Panc1 (cell line): Measurements from ENCODE around the gene SLC29A1. TPM values are rescaled to one million over a fixed set of nuclear protein-coding genes. Genes with fewer than 3 reads are reported as not detected.

Experiments
- ATAC-seq: fragments of 200-7000 bp; cut with Tn5 transposase; 2 replicates; pipeline ENCODE4 v1.9.1; 2020; ENCODE audit warnings: mild to moderate bottlenecking, moderate library complexity
- BruUV-seq: library from RNA; stranded (reverse); fragments of 400-500 nt; replicated peaks from 2 replicates; lab custom pipeline; 2021; lab: Mats Ljungman, UMichigan
- CTCF ChIA-PET: fragments of 300-600 bp; sonication (Branson Sonifier 250); formaldehyde crosslinking; loops from one replicate; lab custom pipeline; 2022; ENCODE audit warnings: antibody characterized with exemption; lab: Charles Lee
- POLR2A ChIA-PET: fragments of 300-600 bp; sonication (Branson Sonifier 250); formaldehyde crosslinking; loops from one replicate; lab custom pipeline; 2022; ENCODE audit warnings: antibody characterized with exemption; lab: Charles Lee
- DNase-seq: peaks from one replicate; pipeline ENCODE4 v3.0.0-alpha.2; 2010; ENCODE audit warnings: low read depth, low spot score
- H3K27ac ChIP-seq: 2 replicates; pipeline ENCODE4 v1.5.1; 2011; ENCODE audit warnings: mild to moderate bottlenecking, low read length, inconsistent platforms
- H3K27me3 ChIP-seq: fragments of 200-500 bp; sonication (Bioruptor generic); 2 replicates; pipeline ENCODE4 v1.6.0; 2014; ENCODE audit warnings: low read length, inconsistent platforms; ENCODE audit not compliant: control insufficient read depth, insufficient read depth
- H3K36me3 ChIP-seq: fragments of 200-500 bp; sonication (Bioruptor generic); 2 replicates; pipeline ENCODE4 v1.5.1; 2014; ENCODE audit warnings: inconsistent platforms, mild to moderate bottlenecking, low read length, moderate library complexity; ENCODE audit not compliant: control insufficient read depth, insufficient read depth
- H3K4me1 ChIP-seq: 2 replicates; pipeline ENCODE4 v1.5.1; 2011; ENCODE audit warnings: inconsistent platforms, mild to moderate bottlenecking, low read length, moderate library complexity; ENCODE audit not compliant: control insufficient read depth, insufficient read depth
- H3K4me3 ChIP-seq, 2 experiments: 2 replicates each; pipeline ENCODE4 v1.5.1; 2011 to 2012; ENCODE audit warnings: low read depth in 2 of 2, low read length in 2 of 2, mild to moderate bottlenecking in 2 of 2, inconsistent platforms in 1 of 2, moderate library complexity in 1 of 2
- H3K9me3 ChIP-seq: fragments of 200-500 bp; sonication (Bioruptor generic); 2 replicates; pipeline ENCODE4 v1.5.1; 2014; ENCODE audit warnings: low read depth, mild to moderate bottlenecking, inconsistent platforms, low read length, moderate library complexity; ENCODE audit not compliant: control insufficient read depth, insufficient read depth
- POLR2AphosphoS5 ChIP-seq: IDR thresholded peaks from 2 replicates; pipeline ENCODE4 v1.6.1; 2012; ENCODE audit warnings: mild to moderate bottlenecking, low read depth, low read length, moderate library complexity
- SIN3A ChIP-seq: IDR thresholded peaks from 2 replicates; pipeline ENCODE4 v1.6.1; 2012; ENCODE audit warnings: low read depth, mild to moderate bottlenecking, low read length, moderate library complexity, borderline replicate concordance; ENCODE audit not compliant: insufficient read depth
- TCF7L2 ChIP-seq: IDR thresholded peaks from 2 replicates; pipeline ENCODE4 v1.6.1; 2011; ENCODE audit warnings: mild to moderate bottlenecking, low read depth, low read length, inconsistent platforms
- in situ Hi-C: cut with HindIII; loops from 2 replicates; pipeline ENCODE4 v1.10.0; 2016; ENCODE audit warnings: low sequenced_read_pairs, low pct_unique_long_range_greater_than_20kb
- intact Hi-C: fragments of 100-400 bp; cut with micrococcal nuclease; formaldehyde crosslinking; loops from one replicate; pipeline ENCODE4 v1.10.0; 2022; ENCODE audit not compliant: unreplicated experiment
- total RNA-seq: library from RNA; stranded (reverse); gene quantifications from one replicate; pipeline ENCODE4 v1.2.1, GENCODE V29; 2021; ENCODE audit not compliant: unreplicated experiment
- TF ChIP-seq, protein P1 (sequence below), 2 experiments: IDR thresholded peaks; 2 replicates each; pipeline ENCODE4 v1.6.1; 2011 to 2012; ENCODE audit warnings: low read depth in 2 of 2, control low read depth in 1 of 2, low read length in 1 of 2, mild to moderate bottlenecking in 1 of 2, moderate library complexity in 1 of 2; ENCODE audit not compliant: insufficient read depth in 1 of 2
- TF ChIP-seq, protein P2 (sequence below): fragments of 450-650 bp; IDR thresholded peaks from 2 replicates; pipeline ENCODE4 v1.5.1; 2017; ENCODE audit warnings: mild to moderate bottlenecking

Gene SLC29A1
- total RNA-seq, 1 experiment from 2014 or later: 263 TPM

DNA sequence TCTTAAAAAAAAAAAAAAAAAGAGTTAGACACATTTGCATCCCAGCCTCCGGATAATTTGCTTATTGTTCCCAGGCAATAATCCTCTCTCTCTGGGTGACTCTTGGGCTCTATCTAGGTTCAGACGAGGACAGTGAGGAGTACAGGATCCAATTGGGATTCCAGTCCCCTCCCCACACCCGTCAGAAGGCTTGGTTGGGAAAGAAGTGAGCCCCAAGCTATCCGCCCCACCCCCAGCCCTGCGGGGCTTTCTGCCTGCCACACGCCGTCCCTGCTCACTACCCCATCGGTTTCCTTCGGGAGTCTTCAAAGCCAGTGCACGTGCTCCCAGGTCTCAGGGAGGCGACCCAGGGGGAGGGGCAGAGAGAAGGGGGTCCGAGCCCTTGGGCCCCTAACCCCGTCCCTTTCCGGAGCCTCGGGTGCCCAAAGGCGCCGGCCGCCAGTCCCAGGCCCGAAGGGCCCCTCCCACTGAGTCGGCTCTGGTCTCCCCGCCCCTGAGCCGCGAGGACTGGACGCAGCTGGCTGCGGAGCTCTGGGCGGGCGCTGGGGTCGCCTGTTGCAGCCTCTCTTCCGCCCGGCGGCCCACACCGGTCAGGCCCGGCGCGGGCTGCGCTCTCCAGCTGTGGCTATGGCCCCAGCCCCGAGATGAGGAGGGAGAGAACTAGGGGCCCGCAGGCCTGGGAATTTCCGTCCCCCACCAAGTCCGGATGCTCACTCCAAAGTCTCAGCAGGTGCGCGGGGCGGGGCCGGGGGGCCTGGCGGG is 4.2 kb upstream of the SLC29A1 start:
- Histone ChIP-seq H3K4me3 (peak overlapping the region; percentile 57), H3K9me3 (no peaks in the 10 kb centered on the region), H3K27ac (peak overlapping the region; percentile 98), H3K4me1 (peaks cover 46% of the 10 kb centered on the region), H3K36me3 (no peaks in the 10 kb centered on the region), H3K27me3 (no peaks in the 10 kb centered on the region)
- BruUV-seq: no TSS peak
- in situ Hi-C loops: no loop called here
- no peak for DNase-seq
- intact Hi-C loops: no loop called here
- POLR2A ChIA-PET: interaction anchor here (0.6 to 1.3 kb wide), 3 partner anchors 28 to 1240 kb away, joined by 3 to 7 read pairs (median 4); partner anchors contain the start of gene TMEM151B
- peak; percentile 72 for ATAC-seq
- CTCF ChIA-PET: no interaction called here
- TF ChIP-seq, protein P1, sequence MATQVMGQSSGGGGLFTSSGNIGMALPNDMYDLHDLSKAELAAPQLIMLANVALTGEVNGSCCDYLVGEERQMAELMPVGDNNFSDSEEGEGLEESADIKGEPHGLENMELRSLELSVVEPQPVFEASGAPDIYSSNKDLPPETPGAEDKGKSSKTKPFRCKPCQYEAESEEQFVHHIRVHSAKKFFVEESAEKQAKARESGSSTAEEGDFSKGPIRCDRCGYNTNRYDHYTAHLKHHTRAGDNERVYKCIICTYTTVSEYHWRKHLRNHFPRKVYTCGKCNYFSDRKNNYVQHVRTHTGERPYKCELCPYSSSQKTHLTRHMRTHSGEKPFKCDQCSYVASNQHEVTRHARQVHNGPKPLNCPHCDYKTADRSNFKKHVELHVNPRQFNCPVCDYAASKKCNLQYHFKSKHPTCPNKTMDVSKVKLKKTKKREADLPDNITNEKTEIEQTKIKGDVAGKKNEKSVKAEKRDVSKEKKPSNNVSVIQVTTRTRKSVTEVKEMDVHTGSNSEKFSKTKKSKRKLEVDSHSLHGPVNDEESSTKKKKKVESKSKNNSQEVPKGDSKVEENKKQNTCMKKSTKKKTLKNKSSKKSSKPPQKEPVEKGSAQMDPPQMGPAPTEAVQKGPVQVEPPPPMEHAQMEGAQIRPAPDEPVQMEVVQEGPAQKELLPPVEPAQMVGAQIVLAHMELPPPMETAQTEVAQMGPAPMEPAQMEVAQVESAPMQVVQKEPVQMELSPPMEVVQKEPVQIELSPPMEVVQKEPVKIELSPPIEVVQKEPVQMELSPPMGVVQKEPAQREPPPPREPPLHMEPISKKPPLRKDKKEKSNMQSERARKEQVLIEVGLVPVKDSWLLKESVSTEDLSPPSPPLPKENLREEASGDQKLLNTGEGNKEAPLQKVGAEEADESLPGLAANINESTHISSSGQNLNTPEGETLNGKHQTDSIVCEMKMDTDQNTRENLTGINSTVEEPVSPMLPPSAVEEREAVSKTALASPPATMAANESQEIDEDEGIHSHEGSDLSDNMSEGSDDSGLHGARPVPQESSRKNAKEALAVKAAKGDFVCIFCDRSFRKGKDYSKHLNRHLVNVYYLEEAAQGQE (IDR thresholded peaks at IDR 0.05; ENCODE audit: insufficient read depth in 1 of 2, low read depth in 2 of 2, low read length in 1 of 2): no peak
- peak; percentile 46; the same call in 1 of the 2 replicates for TF ChIP-seq SIN3A
- TF ChIP-seq TCF7L2: peak; percentile 77; the same call in 1 of the 2 replicates
- TF ChIP-seq, protein P2, sequence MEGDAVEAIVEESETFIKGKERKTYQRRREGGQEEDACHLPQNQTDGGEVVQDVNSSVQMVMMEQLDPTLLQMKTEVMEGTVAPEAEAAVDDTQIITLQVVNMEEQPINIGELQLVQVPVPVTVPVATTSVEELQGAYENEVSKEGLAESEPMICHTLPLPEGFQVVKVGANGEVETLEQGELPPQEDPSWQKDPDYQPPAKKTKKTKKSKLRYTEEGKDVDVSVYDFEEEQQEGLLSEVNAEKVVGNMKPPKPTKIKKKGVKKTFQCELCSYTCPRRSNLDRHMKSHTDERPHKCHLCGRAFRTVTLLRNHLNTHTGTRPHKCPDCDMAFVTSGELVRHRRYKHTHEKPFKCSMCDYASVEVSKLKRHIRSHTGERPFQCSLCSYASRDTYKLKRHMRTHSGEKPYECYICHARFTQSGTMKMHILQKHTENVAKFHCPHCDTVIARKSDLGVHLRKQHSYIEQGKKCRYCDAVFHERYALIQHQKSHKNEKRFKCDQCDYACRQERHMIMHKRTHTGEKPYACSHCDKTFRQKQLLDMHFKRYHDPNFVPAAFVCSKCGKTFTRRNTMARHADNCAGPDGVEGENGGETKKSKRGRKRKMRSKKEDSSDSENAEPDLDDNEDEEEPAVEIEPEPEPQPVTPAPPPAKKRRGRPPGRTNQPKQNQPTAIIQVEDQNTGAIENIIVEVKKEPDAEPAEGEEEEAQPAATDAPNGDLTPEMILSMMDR: no peak
- TF ChIP-seq POLR2AphosphoS5: peak; percentile 31; the same call in 1 of the 2 replicates

DNA sequence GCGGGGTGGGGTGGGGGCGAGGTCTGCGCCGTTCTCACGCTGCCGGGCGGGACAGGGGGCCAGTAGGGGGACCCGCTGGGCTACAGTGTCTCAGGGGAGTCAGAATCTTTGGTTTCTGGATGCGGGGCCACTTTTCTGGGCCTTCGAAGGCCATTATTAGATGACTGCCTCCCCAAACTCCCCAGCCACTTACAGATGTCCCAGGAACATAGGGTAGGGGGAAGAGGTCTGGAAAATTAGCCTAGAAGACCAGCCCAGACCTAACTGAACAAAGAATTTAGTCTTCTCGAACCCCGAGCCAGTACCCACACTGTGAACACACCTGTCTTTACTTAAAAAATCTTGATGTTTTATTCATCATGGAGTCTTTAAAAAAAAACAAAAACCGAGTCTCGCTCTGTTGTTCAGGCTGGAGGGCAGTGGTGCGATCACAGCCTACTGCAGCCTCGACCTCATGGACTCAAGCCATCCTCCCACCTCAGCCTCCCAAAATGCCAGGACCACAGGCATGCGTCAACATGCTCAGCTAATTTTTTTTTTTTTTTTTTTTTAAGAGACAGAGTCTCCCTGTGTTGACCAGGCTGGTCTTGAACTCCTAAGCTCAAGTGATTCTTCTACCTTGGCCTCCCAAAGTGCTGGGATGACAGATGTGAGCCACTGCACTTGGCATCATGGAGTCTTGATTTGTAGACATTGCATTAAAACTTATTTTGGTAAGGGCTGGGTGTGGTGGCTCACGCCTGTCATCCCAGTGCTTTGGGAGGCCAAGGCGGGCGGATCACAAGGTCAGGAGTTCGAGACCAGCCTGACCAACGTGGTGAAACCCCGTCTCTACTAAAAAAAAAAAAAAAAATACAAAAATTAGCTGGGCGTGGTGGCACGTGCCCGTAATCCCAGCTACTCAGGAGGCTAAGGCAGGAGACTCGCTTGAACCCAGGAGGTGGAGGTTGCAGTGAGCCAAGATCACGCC is 3.3 kb upstream of the SLC29A1 start:
- no TSS peak for BruUV-seq
- Histone ChIP-seq H3K36me3 (no peaks in the 10 kb centered on the region), H3K4me1 (peaks cover 54% of the 10 kb centered on the region), H3K4me3 (peak overlapping the region; percentile 57), H3K27me3 (no peaks in the 10 kb centered on the region), H3K27ac (peak overlapping the region; percentile 78), H3K9me3 (no peaks in the 10 kb centered on the region)
- ChIA-PET CTCF (no interaction called here), POLR2A (interaction anchor here (0.6 to 0.8 kb wide), 3 partner anchors 37 to 1240 kb away, joined by 3 to 13 read pairs (median 7); no protein-coding TSS in a partner anchor)
- in situ Hi-C loops: no loop called here
- TF ChIP-seq POLR2AphosphoS5 (no peak), SIN3A (no peak), TCF7L2 (no peak)
- TF ChIP-seq, protein P1 (IDR thresholded peaks at IDR 0.05; ENCODE audit: insufficient read depth in 1 of 2, low read depth in 2 of 2, low read length in 1 of 2): no peak
- TF ChIP-seq, protein P2: no peak
- ATAC-seq (no peak), DNase-seq (no peak)
- intact Hi-C loops: loop anchor here (5.0 kb wide), 1 partner anchor 43 kb away; no protein-coding TSS in a partner anchor
